H9 (cell line): Measurements from ENCODE around the gene C11orf71. TPM values are rescaled to one million over a fixed set of nuclear protein-coding genes. Genes with fewer than 3 reads are reported as not detected.

Experiments
- DNase-seq: peaks from one replicate; pipeline ENCODE4 v3.0.0-alpha.2; 2017
- H2AFZ ChIP-seq: one replicate; pipeline ENCODE4 v1.6.1; 2013; ENCODE audit warnings: mild to moderate bottlenecking, low read length, control low read depth, moderate library complexity
- H2AK5ac ChIP-seq: 2 replicates; pipeline ENCODE4 v1.6.1; 2013; ENCODE audit warnings: low read length, control low read depth, mixed read lengths; ENCODE audit not compliant: insufficient read length
- H2BK120ac ChIP-seq: one replicate; pipeline ENCODE4 v1.6.1; 2013; ENCODE audit warnings: low read depth, mild to moderate bottlenecking, low read length, control low read depth, inconsistent platforms; ENCODE audit not compliant: poor library complexity, severe bottlenecking
- H2BK12ac ChIP-seq: 2 replicates; pipeline ENCODE4 v1.6.1; 2013; ENCODE audit warnings: low read length, control low read depth, mixed read lengths, low read depth; ENCODE audit not compliant: insufficient read length
- H2BK15ac ChIP-seq: 2 replicates; pipeline ENCODE4 v1.6.1; 2013; ENCODE audit warnings: low read depth, low read length, control low read depth
- H2BK20ac ChIP-seq: one replicate; pipeline ENCODE4 v1.6.1; 2013; ENCODE audit warnings: low read depth, mild to moderate bottlenecking, low read length, control low read depth, inconsistent platforms; ENCODE audit not compliant: poor library complexity, severe bottlenecking
- H2BK5ac ChIP-seq: 2 replicates; pipeline ENCODE4 v1.6.1; 2013; ENCODE audit warnings: low read length, control low read depth, mixed read lengths; ENCODE audit not compliant: insufficient read length
- H3K14ac ChIP-seq: 2 replicates; pipeline ENCODE4 v1.6.1; 2013; ENCODE audit warnings: low read length, control low read depth; ENCODE audit not compliant: insufficient read depth
- H3K18ac ChIP-seq: 2 replicates; pipeline ENCODE4 v1.6.1; 2013; ENCODE audit warnings: low read depth, mild to moderate bottlenecking, mixed read lengths, low read length, control low read depth; ENCODE audit not compliant: insufficient read length
- H3K23ac ChIP-seq: 2 replicates; pipeline ENCODE4 v1.6.1; 2013; ENCODE audit warnings: low read length, control low read depth, mixed read lengths, low read depth; ENCODE audit not compliant: insufficient read length
- H3K23me2 ChIP-seq: 2 replicates; pipeline ENCODE4 v1.6.1; 2013; ENCODE audit warnings: low read depth, mild to moderate bottlenecking, mixed read lengths, low read length, control low read depth; ENCODE audit not compliant: insufficient read length, poor library complexity, severe bottlenecking
- H3K27ac ChIP-seq: 2 replicates; pipeline ENCODE4 v1.5.1; 2013; ENCODE audit warnings: low read length, control low read depth, mixed read lengths, low read depth; ENCODE audit not compliant: insufficient read length
- H3K27me3 ChIP-seq: 2 replicates; pipeline ENCODE4 v1.6.1; 2013; ENCODE audit warnings: low read length, control low read depth, inconsistent platforms; ENCODE audit not compliant: insufficient read depth
- H3K4ac ChIP-seq: 2 replicates; pipeline ENCODE4 v1.6.1; 2013; ENCODE audit warnings: low read depth, mild to moderate bottlenecking, control low read depth, inconsistent platforms, low read length, moderate library complexity
- H3K4me1 ChIP-seq: 2 replicates; pipeline ENCODE4 v1.6.1; 2013; ENCODE audit warnings: low read length, control low read depth, inconsistent platforms; ENCODE audit not compliant: insufficient read depth
- H3K4me2 ChIP-seq: 2 replicates; pipeline ENCODE4 v1.6.1; 2013; ENCODE audit warnings: low read length, control low read depth, mixed read lengths; ENCODE audit not compliant: insufficient read length, insufficient read depth
- H3K56ac ChIP-seq: 2 replicates; pipeline ENCODE4 v1.6.1; 2013; ENCODE audit warnings: low read depth, mild to moderate bottlenecking, mixed read lengths, low read length, control low read depth; ENCODE audit not compliant: insufficient read length
- H3K79me1 ChIP-seq: 2 replicates; pipeline ENCODE4 v1.6.1; 2013; ENCODE audit warnings: low read depth, mild to moderate bottlenecking, moderate library complexity, low read length, control low read depth, inconsistent platforms; ENCODE audit not compliant: insufficient read depth, poor library complexity, severe bottlenecking
- H3K79me2 ChIP-seq: 2 replicates; pipeline ENCODE4 v1.6.1; 2013; ENCODE audit warnings: low read length, control low read depth, inconsistent platforms; ENCODE audit not compliant: insufficient read depth
- H3K9ac ChIP-seq: 2 replicates; pipeline ENCODE4 v1.6.1; 2013; ENCODE audit warnings: low read length, control low read depth, mixed read lengths; ENCODE audit not compliant: insufficient read length; ENCODE audit errors: extremely low read depth
- H3K9me3 ChIP-seq: one replicate; pipeline ENCODE4 v1.6.1; 2013; ENCODE audit warnings: low read depth, low read length, inconsistent platforms; ENCODE audit not compliant: control insufficient read depth
- H3T11ph ChIP-seq: one replicate; pipeline ENCODE4 v1.6.1; 2013; ENCODE audit warnings: mild to moderate bottlenecking, low read length, control low read depth, inconsistent platforms
- H4K20me1 ChIP-seq: one replicate; pipeline ENCODE4 v1.6.1; 2013; ENCODE audit not compliant: control insufficient read depth, insufficient read length, insufficient read depth
- H4K5ac ChIP-seq: 2 replicates; pipeline ENCODE4 v1.6.1; 2013; ENCODE audit warnings: low read depth, mild to moderate bottlenecking, mixed read lengths, low read length, control low read depth; ENCODE audit not compliant: insufficient read length
- H4K8ac ChIP-seq: replicated peaks from 2 replicates; pipeline ENCODE4 v1.6.1; 2013; ENCODE audit warnings: low read length, control low read depth, mixed read lengths, low read depth; ENCODE audit not compliant: insufficient read length
- H4K91ac ChIP-seq: 2 replicates; pipeline ENCODE4 v1.6.1; 2013; ENCODE audit warnings: low read depth, mild to moderate bottlenecking, moderate library complexity, mixed read lengths, low read length, control low read depth; ENCODE audit not compliant: insufficient read length
- H3K27ac Mint-ChIP-seq, 3 experiments: 2 replicates in 2 of 3; 3 replicates in 1 of 3; pipeline ENCODE4 v1.8.0; 2020 to 2021; ENCODE audit warnings: mixed read lengths in 3 of 3, mild to moderate bottlenecking in 1 of 3, moderate library complexity in 1 of 3
- H3K27me3 Mint-ChIP-seq: 2 replicates; pipeline ENCODE4 v1.8.0; 2021; ENCODE audit warnings: low read depth, mild to moderate bottlenecking, moderate library complexity, mixed read lengths
- H3K36me3 Mint-ChIP-seq, 3 experiments: 2 replicates in 2 of 3; 3 replicates in 1 of 3; pipeline ENCODE4 v1.8.0; 2020 to 2021; ENCODE audit warnings: low read depth in 3 of 3, mixed read lengths in 3 of 3; ENCODE audit not compliant: insufficient read depth in 1 of 3
- H3K4me1 Mint-ChIP-seq, 2 experiments: 2 replicates each; pipeline ENCODE4 v1.8.0; 2020; ENCODE audit warnings: mixed read lengths in 2 of 2
- H3K4me3 Mint-ChIP-seq, 2 experiments: 2 replicates in 1 of 2; 3 replicates in 1 of 2; pipeline ENCODE4 v1.8.0; 2020 to 2021; ENCODE audit warnings: mild to moderate bottlenecking in 2 of 2, mixed read lengths in 2 of 2, moderate library complexity in 1 of 2
- H3K9me3 Mint-ChIP-seq, 2 experiments: 2 replicates in 1 of 2; 3 replicates in 1 of 2; pipeline ENCODE4 v1.8.0; 2020; ENCODE audit warnings: mild to moderate bottlenecking in 2 of 2, mixed read lengths in 2 of 2, moderate library complexity in 1 of 2
- WGBS: extraction: QIAGEN DNeasy Blood & Tissue Kit; methylation state at CpG from one replicate; pipeline ENCODE4 v1.1.7; 2013; ENCODE audit warnings: missing lambda C conversion rate, low lambda C conversion rate, mixed read lengths; ENCODE audit not compliant: insufficient read length; ENCODE audit errors: extremely low coverage; 5-methylcytosine and 5-hydroxymethylcytosine counted together
- total RNA-seq: library from RNA; stranded (reverse); gene quantifications from 2 replicates; pipeline ENCODE4 v1.2.1, GENCODE V29; 2021
- TF ChIP-seq, protein P1 (sequence below): fragments of 200-600 bp; sonication (generic); conservative IDR thresholded peaks from 3 replicates; pipeline ENCODE4 v1.8.0; 2021; ENCODE audit warnings: antibody characterized with exemption, mild to moderate bottlenecking

Gene C11orf71
- total RNA-seq, 1 experiment from 2014 or later = 3.5 TPM

- H2BK120ac ChIP-seq = no peak within 1 kb of the TSS
- peaks cover 8 to 25% (median 21%) of the 10 kb centered on the region in 3 experiments; a peak in 6 of 7 replicates for H3K36me3 Mint-ChIP-seq
- peak within 1 kb of the TSS; percentile 98 to 99 for H3K4me3 Mint-ChIP-seq
- no peak within 1 kb of the TSS for H2BK20ac ChIP-seq
- no peaks in the 10 kb centered on the region for H3K9me3 Mint-ChIP-seq
- no peak within 1 kb of the TSS for H3K56ac ChIP-seq
- no peak within 1 kb of the TSS for H3K4ac ChIP-seq
- no peak within 1 kb of the TSS for H3T11ph ChIP-seq
- no peaks in the 10 kb centered on the region for H3K27me3 ChIP-seq
- H3K4me1 ChIP-seq = peaks cover 4% of the 10 kb centered on the region; the same call in 1 of the 2 replicates
- WGBS = no CpG with 5 or more reads among the region's 64 CpGs
- peaks cover 3% of the 10 kb centered on the region for H3K23me2 ChIP-seq
- H4K8ac ChIP-seq = no peak within 1 kb of the TSS
- H4K5ac ChIP-seq = no peak within 1 kb of the TSS
- H3K4me1 Mint-ChIP-seq = peaks cover 37 to 38% of the 10 kb centered on the region in 2 experiments
- peak within 1 kb of the TSS; percentile 63 for H3K27ac ChIP-seq
- H3K9me3 ChIP-seq = no peaks in the 10 kb centered on the region
- H3K4me2 ChIP-seq = peak within 1 kb of the TSS; percentile 71
- H3K23ac ChIP-seq = no peak within 1 kb of the TSS
- H3K14ac ChIP-seq = peak within 1 kb of the TSS; percentile 46
- H2BK12ac ChIP-seq = no peak within 1 kb of the TSS
- TF ChIP-seq, protein P1, sequence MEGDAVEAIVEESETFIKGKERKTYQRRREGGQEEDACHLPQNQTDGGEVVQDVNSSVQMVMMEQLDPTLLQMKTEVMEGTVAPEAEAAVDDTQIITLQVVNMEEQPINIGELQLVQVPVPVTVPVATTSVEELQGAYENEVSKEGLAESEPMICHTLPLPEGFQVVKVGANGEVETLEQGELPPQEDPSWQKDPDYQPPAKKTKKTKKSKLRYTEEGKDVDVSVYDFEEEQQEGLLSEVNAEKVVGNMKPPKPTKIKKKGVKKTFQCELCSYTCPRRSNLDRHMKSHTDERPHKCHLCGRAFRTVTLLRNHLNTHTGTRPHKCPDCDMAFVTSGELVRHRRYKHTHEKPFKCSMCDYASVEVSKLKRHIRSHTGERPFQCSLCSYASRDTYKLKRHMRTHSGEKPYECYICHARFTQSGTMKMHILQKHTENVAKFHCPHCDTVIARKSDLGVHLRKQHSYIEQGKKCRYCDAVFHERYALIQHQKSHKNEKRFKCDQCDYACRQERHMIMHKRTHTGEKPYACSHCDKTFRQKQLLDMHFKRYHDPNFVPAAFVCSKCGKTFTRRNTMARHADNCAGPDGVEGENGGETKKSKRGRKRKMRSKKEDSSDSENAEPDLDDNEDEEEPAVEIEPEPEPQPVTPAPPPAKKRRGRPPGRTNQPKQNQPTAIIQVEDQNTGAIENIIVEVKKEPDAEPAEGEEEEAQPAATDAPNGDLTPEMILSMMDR = peak; percentile 32; the same call in 2 of the 3 replicates
- peak within 1 kb of the TSS; percentile 36 for H3K18ac ChIP-seq
- no peak within 1 kb of the TSS for H2AFZ ChIP-seq
- no peaks in the 10 kb centered on the region for H3K79me1 ChIP-seq
- peak; percentile 95 for DNase-seq
- no peaks in the 10 kb centered on the region for H3K27me3 Mint-ChIP-seq
- H2AK5ac ChIP-seq = no peak within 1 kb of the TSS
- no peak within 1 kb of the TSS for H2BK15ac ChIP-seq
- peaks cover 28% of the 10 kb centered on the region; the same call in 1 of the 2 replicates for H3K79me2 ChIP-seq
- peak within 1 kb of the TSS; percentile 65 to 100 (median 94) for H3K27ac Mint-ChIP-seq
- H2BK5ac ChIP-seq = peak within 1 kb of the TSS; percentile 14
- no peaks in the 10 kb centered on the region for H4K20me1 ChIP-seq
- peak within 1 kb of the TSS; percentile 53 for H3K9ac ChIP-seq
- no peak within 1 kb of the TSS for H4K91ac ChIP-seq
Observed at GRCh38 chr11:114439229-114440120, 39.2 kb upstream of the C11orf71 start, which contains the start of gene REXO2. Gene REXO2 (plus strand): TSS chr11:114439467. CDS start chr11:114439529, 62 bp downstream.
